ENCODE measurements around the gene ACTR1B.

DNA sequence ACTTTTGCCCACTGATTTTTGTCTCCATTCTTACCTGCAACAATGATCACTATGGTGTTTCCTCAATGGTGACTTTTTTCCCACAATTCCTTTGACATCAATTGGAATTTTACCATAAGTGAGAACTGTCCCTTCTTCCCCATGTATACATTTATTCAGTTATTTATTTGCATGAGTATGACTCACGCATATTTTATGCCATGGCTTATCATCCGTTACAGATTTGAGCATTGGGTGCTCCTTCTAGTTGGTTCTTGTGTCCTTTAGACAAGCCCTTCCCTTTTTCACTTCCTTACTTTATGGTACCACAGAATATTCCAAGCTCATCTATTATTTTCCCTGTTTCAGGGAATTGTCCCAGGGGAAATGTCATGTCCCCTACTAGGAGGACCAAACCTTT lies 10.4 kb downstream of the ACTR1B start:
- TF ChIP-seq EZH2 (IDR thresholded peaks at IDR 0.05; ENCODE audit: insufficient read depth, poor library complexity, severe bottlenecking) (no peak), EZH2phosphoT487 (IDR thresholded peaks at IDR 0.05; ENCODE audit: insufficient read depth, low read depth) (no peak)
